MCF 10A (cell line): Measurements from ENCODE around the gene SEZ6L. TPM values are rescaled to one million over a fixed set of nuclear protein-coding genes. Genes with fewer than 3 reads are reported as not detected.

ENCODE experiments used
- BruUV-seq: library from RNA; stranded (reverse); fragments of 400-500 nt; replicated peaks from 2 replicates; lab custom pipeline; 2021; lab: Mats Ljungman, UMichigan
- CTCF ChIA-PET: fragments of 300-600 bp; sonication (Branson Sonifier 250); formaldehyde crosslinking; extraction: SDS; loops from one replicate; lab custom pipeline; 2021; ENCODE audit warnings: antibody characterized with exemption, inconsistent platforms; lab: Yijun Ruan, JAX
- POLR2A ChIA-PET: fragments of 300-600, 350-650 bp; sonication (Branson Sonifier 250); formaldehyde crosslinking; extraction: SDS; loops from one replicate; lab custom pipeline; 2020; ENCODE audit warnings: antibody characterized with exemption, inconsistent platforms; lab: Yijun Ruan, JAX
- DNase-seq: peaks from one replicate; pipeline ENCODE4 v3.0.0-alpha.2; 2018; ENCODE audit not compliant: unreplicated experiment
- H3K27ac Mint-ChIP-seq: one replicate; pipeline ENCODE4 v1.8.0; 2022; ENCODE audit warnings: mild to moderate bottlenecking, low read depth, mixed read lengths; ENCODE audit not compliant: unreplicated experiment
- H3K27me3 Mint-ChIP-seq: one replicate; pipeline ENCODE4 v1.8.0; 2022; ENCODE audit warnings: mixed read lengths; ENCODE audit not compliant: insufficient read depth, unreplicated experiment
- H3K36me3 Mint-ChIP-seq: one replicate; pipeline ENCODE4 v1.8.0; 2022; ENCODE audit warnings: mild to moderate bottlenecking, moderate library complexity, mixed read lengths; ENCODE audit not compliant: insufficient read depth, unreplicated experiment
- H3K4me1 Mint-ChIP-seq: one replicate; pipeline ENCODE4 v1.8.0; 2022; ENCODE audit warnings: mixed read lengths; ENCODE audit not compliant: insufficient read depth, unreplicated experiment
- H3K4me3 Mint-ChIP-seq: one replicate; pipeline ENCODE4 v1.8.0; 2022; ENCODE audit warnings: mild to moderate bottlenecking, moderate library complexity, mixed read lengths; ENCODE audit not compliant: unreplicated experiment
- H3K9me3 Mint-ChIP-seq: one replicate; pipeline ENCODE4 v1.8.0; 2022; ENCODE audit warnings: mixed read lengths; ENCODE audit not compliant: unreplicated experiment
- intact Hi-C: fragments of 100-400 bp; cut with micrococcal nuclease; formaldehyde crosslinking; loops from 2 replicates; pipeline ENCODE4 v1.14.1; 2022
- total RNA-seq: library from RNA; stranded (reverse); gene quantifications from 2 replicates; pipeline ENCODE4 v1.2.3, GENCODE V29; 2022
- TF ChIP-seq, protein P1 (sequence below): fragments of 200-600 bp; IDR thresholded peaks from one replicate; pipeline ENCODE4 v1.8.0; 2022; ENCODE audit warnings: antibody characterized with exemption, mild to moderate bottlenecking; ENCODE audit not compliant: unreplicated experiment

The SEZ6L gene
- total RNA-seq, 1 experiment from 2014 or later, result not detected

DNA sequence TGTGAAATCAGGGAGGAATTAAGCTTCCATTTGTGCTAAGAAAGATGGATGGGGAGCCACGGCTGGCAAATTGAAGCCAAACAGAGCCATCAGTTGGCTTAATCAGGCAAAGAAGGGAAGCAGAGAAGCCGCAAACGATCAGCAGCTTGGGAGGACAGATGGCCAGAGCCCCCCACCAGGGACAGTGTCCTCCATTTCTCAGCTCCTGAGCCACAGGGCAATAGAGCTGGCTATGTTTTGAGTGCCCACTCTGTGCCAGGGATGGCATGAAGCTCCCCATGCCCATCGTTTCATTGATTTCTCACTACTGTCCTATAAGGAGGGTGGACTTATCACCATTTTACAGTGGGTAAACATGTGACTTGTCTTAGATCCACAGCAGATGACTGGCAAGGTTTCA is 133.5 kb downstream of the SEZ6L start:
- peaks cover 50% of the 10 kb centered on the region for H3K27me3 Mint-ChIP-seq
- no peaks in the 10 kb centered on the region for H3K36me3 Mint-ChIP-seq
- no peaks in the 10 kb centered on the region for H3K4me1 Mint-ChIP-seq
- POLR2A ChIA-PET, result interaction anchor here (0.6 kb wide), 2 partner anchors 115 to 198 kb away, joined by 3 read pairs; no protein-coding TSS in a partner anchor
- intact Hi-C loops, result no loop called here
- no TSS peak for BruUV-seq
- H3K27ac Mint-ChIP-seq, result no peak overlapping the region
- H3K9me3 Mint-ChIP-seq, result no peaks in the 10 kb centered on the region
- DNase-seq, result no peak
- TF ChIP-seq, protein P1, sequence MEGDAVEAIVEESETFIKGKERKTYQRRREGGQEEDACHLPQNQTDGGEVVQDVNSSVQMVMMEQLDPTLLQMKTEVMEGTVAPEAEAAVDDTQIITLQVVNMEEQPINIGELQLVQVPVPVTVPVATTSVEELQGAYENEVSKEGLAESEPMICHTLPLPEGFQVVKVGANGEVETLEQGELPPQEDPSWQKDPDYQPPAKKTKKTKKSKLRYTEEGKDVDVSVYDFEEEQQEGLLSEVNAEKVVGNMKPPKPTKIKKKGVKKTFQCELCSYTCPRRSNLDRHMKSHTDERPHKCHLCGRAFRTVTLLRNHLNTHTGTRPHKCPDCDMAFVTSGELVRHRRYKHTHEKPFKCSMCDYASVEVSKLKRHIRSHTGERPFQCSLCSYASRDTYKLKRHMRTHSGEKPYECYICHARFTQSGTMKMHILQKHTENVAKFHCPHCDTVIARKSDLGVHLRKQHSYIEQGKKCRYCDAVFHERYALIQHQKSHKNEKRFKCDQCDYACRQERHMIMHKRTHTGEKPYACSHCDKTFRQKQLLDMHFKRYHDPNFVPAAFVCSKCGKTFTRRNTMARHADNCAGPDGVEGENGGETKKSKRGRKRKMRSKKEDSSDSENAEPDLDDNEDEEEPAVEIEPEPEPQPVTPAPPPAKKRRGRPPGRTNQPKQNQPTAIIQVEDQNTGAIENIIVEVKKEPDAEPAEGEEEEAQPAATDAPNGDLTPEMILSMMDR, result no peak
- H3K4me3 Mint-ChIP-seq, result no peak overlapping the region
- CTCF ChIA-PET, result interaction anchor here (1.0 to 1.4 kb wide), 2 partner anchors 28 to 92 kb away, joined by 4 read pairs; no protein-coding TSS in a partner anchor

- no peaks in the 10 kb centered on the region for H3K9me3 Mint-ChIP-seq
- no peak overlapping the region for H3K4me3 Mint-ChIP-seq
- H3K27ac Mint-ChIP-seq, result no peak overlapping the region
- H3K4me1 Mint-ChIP-seq, result no peaks in the 10 kb centered on the region
- intact Hi-C loops, result no loop called here
- TF ChIP-seq, protein P1, result no peak
- ChIA-PET CTCF (interaction anchor here (0.6 to 1.7 kb wide), 3 partner anchors 27 to 624 kb away, joined by 3 to 7 read pairs (median 4); no protein-coding TSS in a partner anchor), POLR2A (interaction anchor here (0.6 kb wide), 2 partner anchors 116 to 199 kb away, joined by 3 read pairs; no protein-coding TSS in a partner anchor)
- BruUV-seq, result no TSS peak
- no peak for DNase-seq
- peaks cover 50% of the 10 kb centered on the region for H3K27me3 Mint-ChIP-seq
- H3K36me3 Mint-ChIP-seq, result no peaks in the 10 kb centered on the region
These were observed 134.2 kb downstream of the SEZ6L start for GRCh38 chr22:26303475-26303874.

- H3K27ac Mint-ChIP-seq, result no peak overlapping the region
- ChIA-PET POLR2A (no interaction called here), CTCF (interaction anchor here (1.7 kb wide), 1 partner anchor 26 kb away, joined by 4 read pairs; no protein-coding TSS in a partner anchor)
- TF ChIP-seq, protein P1, result no peak
- intact Hi-C loops, result no loop called here
- H3K4me3 Mint-ChIP-seq, result no peak overlapping the region
- no TSS peak for BruUV-seq
- H3K4me1 Mint-ChIP-seq, result no peaks in the 10 kb centered on the region
- no peaks in the 10 kb centered on the region for H3K9me3 Mint-ChIP-seq
- H3K27me3 Mint-ChIP-seq, result peaks cover 47% of the 10 kb centered on the region
- H3K36me3 Mint-ChIP-seq, result no peaks in the 10 kb centered on the region
- DNase-seq, result no peak
These were observed 135.5 kb downstream of the SEZ6L start for GRCh38 chr22:26304730-26305129.

DNA sequence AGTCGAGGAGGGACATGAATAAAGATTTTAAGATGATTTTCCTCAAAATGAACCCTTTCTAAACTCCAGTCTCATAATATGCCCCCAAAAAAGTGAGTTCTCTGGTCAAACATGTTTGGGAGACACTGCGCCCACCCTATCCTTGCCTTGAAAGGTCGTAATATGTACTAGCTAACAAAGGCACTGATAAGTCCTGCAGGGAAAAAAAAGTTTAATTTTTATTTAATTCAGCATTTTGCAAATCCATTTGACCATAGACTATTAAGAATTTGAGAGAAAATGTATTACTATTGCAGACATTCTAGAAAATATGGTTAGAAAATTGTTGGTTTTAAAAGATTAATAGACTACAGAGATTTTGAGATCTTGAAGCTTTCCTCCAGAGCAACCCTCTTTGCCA is 139.2 kb downstream of the SEZ6L start:
- H3K27ac Mint-ChIP-seq, result no peak overlapping the region
- H3K4me3 Mint-ChIP-seq, result no peak overlapping the region
- BruUV-seq, result no TSS peak
- DNase-seq, result no peak
- H3K4me1 Mint-ChIP-seq, result no peaks in the 10 kb centered on the region
- TF ChIP-seq, protein P1, result no peak
- no peaks in the 10 kb centered on the region for H3K36me3 Mint-ChIP-seq
- CTCF ChIA-PET, result no interaction called here
- H3K27me3 Mint-ChIP-seq, result peaks cover 49% of the 10 kb centered on the region
- POLR2A ChIA-PET, result no interaction called here
- intact Hi-C loops, result no loop called here
- H3K9me3 Mint-ChIP-seq, result no peaks in the 10 kb centered on the region
